GM19035 (cell line): ENCODE measurements around the gene CIB2.

Experiments used
- ATAC-seq: cut with Tn5 transposase; IDR thresholded peaks from one replicate; pipeline ENCODE4 v1.9.1; 2021; ENCODE audit not compliant: unreplicated experiment

CIB2 gene

GRCh38 chr15:78149805-78150751, 18.8 kb upstream of the CIB2 start:
- no peak for ATAC-seq

- ATAC-seq: peak; percentile 81
Measured at GRCh38 chr15:78149068-78149804, 18.0 kb upstream of the CIB2 start, which contains the start of gene IDH3A. TSS of gene IDH3A (plus strand) at chr15:78149362. CDS start at chr15:78149404, 42 bp downstream.

- ATAC-seq: peak; percentile 10
Measured at GRCh38 chr15:78148392-78149067, 17.3 kb upstream of the CIB2 start.

GRCh38 chr15:78147566-78147965, 16.3 kb upstream of the CIB2 start:
- ATAC-seq: no peak

- no peak for ATAC-seq
Measured at GRCh38 chr15:78146425-78147154, 15.3 kb upstream of the CIB2 start.

GRCh38 chr15:78142332-78142731, 11.1 kb upstream of the CIB2 start:
- no peak for ATAC-seq

- ATAC-seq: no peak
Measured at GRCh38 chr15:78140292-78140691, 9.0 kb upstream of the CIB2 start.

- no peak for ATAC-seq
Measured at GRCh38 chr15:78139578-78139977, 8.3 kb upstream of the CIB2 start.

GRCh38 chr15:78133801-78134200, 2.6 kb upstream of the CIB2 start:
- no peak for ATAC-seq

GRCh38 chr15:78130466-78131294, 565 bp downstream of the CIB2 start:
- no peak for ATAC-seq

GRCh38 chr15:78129751-78130287, 1.4 kb downstream of the CIB2 start:
- ATAC-seq: no peak

- ATAC-seq: no peak
Measured at GRCh38 chr15:78129077-78129750, 2.0 kb downstream of the CIB2 start.

GRCh38 chr15:78127882-78128281, 3.4 kb downstream of the CIB2 start:
- ATAC-seq: no peak

- no peak for ATAC-seq
Measured at GRCh38 chr15:78125267-78125666, 6.0 kb downstream of the CIB2 start.

GRCh38 chr15:78120523-78120922, 10.7 kb downstream of the CIB2 start:
- ATAC-seq: no peak

GRCh38 chr15:78112551-78112950, 18.7 kb downstream of the CIB2 start:
- no peak for ATAC-seq

- no peak for ATAC-seq
Measured at GRCh38 chr15:78111788-78112187, 19.5 kb downstream of the CIB2 start.

- ATAC-seq: no peak
Measured at GRCh38 chr15:78110916-78111475, 20.2 kb downstream of the CIB2 start.

GRCh38 chr15:78110096-78110495, 21.1 kb downstream of the CIB2 start:
- ATAC-seq: no peak
